Measurements from ENCODE around the gene TSFM.
"Not testable (repeated sequence)": the region's sequence is repeated elsewhere in the genome, so short reads cannot be mapped to it uniquely, and the experiment has no call there.

Gene TSFM

DNA sequence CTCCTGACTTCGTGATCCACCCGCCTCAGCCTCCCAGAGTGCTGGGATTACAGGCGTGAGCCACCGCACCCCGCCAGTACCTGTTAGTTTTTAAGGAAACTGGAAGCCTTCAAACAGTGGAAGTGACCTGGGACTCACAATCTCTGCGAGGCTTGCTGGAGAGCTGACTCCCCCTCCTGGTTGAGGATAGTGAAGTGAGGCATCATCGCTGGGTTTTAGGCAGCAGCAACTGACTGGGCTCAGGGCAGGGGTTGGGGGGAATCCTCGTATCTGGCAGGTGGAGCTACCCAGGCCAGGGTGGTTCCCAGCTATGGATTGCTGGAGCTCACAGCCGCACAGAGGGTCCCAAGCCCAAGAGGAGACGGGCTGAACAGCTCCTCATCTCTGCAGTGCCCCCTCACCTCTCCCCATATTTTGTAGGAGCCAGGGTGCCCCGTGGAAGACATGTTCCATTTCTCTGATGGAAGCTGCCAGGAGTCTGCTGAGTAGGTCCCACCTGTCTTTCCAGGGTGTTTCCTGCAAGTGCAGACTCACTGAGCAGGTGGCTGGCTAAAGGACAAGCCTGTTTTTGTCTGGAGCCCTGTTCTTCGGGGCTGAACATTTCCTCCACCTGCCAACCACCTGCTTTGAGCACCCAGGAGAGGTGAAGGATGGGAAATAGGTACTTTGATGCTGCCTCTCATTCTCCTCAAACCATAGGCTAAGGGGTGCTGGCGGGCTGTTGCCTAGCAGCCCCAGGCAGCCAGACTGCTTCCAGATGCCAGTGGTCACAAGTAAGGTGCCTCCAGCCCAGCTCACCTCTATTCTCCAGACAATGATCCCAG, 32.8 kb downstream of the TSFM start:
- no peak for DNase-seq (ENCODE audit: low read depth)

DNA sequence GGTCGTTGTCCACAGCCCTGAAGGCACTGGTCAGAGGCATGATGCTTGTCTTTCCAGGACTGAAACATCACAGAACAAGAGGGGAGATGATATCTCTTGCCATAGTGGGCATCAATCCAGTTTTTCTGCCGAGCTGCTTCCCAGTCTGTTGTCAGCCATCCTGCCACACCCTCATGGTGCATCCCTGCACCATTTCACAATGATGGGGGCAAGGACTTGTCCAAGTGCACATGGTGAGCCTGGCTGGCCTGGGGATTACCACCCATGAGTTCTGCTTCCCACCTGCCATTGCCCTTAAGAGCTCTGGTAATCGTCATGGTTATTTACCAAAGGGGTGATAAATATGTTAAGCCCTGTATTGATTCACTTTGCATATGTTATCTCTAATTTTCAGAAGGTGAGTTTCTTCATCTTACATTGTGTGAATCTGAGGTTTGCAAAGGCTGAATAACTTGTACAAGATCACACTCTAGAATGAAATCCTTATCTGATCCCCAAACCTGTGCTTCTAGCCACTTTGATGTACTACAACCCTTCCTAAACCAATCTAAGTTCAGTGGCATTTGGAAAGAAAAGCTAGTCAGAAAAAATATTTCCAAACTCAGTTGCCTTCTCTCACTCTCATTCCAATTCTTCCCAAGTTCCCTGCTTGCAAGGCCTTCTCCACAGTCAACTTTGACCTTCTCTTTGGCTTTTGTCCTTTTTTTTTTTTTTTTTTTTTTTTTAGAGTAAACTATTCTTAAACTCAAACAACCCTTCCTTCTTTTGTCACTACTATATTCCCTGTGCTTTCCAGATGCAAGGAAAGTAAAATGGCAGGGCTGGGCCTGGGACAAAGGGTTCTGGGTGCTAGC, 33.6 kb downstream of the TSFM start:
- DNase-seq (ENCODE audit: low read depth): no peak

DNA sequence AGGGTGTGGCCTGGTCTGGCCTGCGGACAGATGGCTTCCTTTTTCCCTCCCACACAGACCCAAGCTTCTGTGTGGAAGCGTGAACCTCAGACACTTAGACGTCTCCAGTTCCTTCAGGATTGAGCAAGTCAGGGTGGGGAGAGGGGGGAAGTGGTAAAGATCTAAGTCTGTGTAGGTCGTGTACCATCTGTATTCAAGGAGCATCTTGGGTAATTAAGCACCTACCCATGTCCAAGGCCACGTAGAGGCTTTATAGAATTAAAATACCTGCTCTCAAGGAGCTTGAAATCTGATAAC, 34.2 kb downstream of the TSFM start:
- no peak for DNase-seq (ENCODE audit: low read depth)

DNA sequence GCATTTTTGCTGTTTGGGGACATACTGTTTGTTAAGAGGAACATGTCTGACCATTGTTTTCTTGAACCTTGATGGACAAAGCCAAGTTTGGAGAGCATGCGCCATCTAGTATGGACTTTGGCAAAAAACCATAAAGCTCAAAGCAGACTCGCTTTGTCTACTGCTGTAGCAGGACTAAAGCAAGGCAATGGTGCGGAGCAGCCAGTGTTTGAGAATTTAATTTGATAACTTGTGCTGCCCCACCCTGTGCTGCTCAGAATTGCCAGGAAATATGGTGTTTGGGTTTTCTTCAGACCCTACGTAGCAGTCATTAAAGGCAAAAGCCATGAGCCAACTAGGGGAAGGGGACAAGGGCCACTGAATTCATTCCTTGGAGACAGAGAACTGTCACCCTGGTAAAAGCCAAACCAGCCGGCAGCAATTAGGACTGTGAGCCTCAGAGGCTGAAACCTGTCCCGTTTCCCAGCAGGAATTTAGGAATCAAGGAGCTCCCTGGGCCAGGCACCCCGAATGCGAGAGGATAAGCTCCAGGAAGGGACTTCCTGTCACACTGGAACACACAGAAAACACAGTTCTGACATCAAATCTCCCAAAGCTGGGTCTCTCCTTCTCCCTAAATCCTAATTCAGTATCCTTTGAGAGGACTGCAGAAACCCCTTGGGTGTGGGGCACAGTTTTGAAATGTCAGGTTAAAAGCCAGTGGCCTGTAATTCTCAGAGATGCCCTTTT, 34.8 kb downstream of the TSFM start:
- DNase-seq (ENCODE audit: low read depth): no peak

DNA sequence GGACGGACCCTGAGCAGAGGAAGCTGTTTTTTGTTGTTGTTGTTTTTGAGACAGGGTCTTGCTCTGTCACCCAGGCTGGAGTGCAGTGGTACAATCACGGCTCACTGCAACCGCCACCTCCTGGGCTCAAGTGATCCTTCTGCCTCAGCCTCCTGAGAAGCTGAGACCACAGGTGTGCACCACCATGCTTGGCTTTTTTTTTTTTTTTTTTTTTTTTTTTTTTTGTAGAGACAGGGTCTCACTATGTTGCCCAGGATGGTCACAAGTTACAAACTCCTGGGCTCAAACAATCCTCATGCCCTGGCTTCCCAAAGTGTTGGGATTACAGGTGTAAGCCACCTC, 35.4 kb downstream of the TSFM start:
- not testable (repeated sequence) for DNase-seq (ENCODE audit: low read depth)

DNA sequence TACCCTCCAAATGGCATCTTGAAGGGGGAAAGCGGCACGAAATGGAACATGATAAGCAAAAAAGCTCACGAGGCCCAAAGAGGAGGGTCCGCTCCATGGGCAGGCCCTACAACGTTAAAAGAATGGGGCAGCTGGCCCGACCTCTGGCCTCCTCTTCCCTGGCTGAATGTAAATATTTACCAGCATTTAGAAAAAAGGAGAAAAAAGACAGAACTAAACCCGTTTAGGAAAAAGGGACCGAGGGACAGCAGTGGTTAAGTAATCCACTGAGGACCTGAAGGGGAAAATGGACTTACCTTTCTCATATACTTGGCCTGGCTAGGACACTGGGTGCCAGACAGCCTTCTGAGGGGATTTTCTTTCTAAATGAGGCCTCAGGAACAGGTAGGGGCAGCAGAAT, 37.5 kb downstream of the TSFM start:
- not testable (repeated sequence) for DNase-seq (ENCODE audit: low read depth)

DNA sequence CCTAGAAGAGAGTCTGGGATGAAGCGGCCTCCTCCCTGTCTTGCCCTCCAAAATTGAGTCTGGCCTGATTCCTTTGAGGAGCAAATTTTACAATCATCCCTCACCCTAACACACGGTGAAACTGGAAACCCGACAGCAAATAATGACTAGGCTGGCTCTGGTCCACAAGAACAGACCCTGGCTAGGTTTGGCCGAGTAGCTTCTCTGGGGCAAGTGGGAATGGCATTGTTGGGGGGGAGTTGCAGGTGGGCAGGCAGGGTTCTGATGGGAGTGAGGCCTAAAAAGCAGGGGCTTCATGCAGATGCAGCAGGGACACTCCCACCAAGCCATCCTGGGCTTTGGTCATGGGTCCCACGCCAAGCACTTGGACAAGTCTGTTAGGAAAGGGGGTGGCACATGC, 38.4 kb downstream of the TSFM start:
- not testable (repeated sequence) for DNase-seq (ENCODE audit: low read depth)

DNA sequence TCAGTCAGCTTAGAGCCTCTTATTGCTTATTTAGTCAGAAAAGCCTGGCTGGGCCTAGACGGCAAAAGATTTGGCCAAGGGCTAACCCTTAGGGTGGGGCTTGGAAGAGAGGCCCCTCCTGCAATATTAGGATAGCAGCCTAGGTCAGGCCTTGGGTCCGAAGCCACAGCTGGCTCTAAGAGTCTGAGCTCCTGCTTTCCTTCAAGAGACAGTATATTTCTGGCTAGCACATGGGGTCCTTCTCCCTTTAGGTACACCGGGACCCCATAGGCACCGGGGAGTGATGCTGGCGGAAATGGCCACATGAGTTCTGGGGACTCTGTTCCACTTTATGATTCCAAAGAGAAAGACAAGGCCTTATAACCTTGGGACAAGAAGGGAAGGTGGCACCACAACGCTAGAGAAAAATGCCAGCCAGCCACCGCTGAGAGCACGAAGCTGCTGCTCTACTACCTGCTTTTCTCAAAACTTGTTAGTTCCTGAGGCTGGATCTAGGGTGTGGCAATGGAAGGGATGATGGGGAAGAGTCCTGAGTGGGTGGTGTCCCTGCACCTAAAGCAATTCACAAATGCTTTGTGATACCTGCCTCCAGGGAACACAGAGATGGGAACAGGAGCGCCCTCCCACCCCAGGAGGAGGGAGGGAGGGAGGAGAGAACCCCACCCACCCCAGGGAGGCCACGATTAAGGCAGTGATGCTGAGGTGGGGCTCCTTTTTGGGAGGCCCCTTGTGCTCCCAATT, 39.1 kb downstream of the TSFM start:
- DNase-seq (ENCODE audit: low read depth): no peak

DNA sequence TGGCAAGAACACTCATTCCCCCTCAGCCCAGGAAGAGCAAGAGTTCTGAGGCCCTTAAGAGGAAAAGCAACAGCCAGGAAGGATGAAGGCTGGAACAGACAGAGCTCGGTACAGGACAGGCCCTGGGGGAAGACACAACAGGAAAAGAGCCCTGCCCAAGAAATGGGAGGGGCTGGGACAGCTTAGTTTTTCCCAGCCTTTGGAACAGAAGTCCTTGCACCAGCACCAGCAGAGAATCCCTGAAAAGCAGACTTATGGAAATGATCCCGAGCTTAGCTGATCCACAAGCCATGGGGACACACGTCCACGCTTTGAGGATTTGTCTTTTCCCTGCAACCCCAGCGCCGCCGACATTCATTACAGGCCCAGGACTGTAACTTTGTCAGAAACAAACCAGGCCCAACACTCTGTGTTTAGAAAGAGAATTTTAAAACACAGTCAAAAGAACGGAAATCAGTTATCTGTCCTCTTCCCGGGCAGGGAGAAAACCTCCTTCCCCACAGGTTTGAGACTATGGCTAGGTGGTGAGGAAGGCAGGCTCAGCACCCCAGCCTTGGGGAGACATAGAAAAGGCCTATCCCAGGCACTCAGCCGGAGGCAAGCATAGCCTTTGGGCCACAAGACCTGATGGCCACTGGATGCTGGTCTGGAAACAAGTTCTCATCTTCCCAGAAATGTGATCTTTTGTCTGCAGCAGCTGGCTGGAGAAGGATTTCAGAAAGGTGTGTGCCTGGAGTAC, 40.0 kb downstream of the TSFM start:
- no peak for DNase-seq (ENCODE audit: low read depth)

DNA sequence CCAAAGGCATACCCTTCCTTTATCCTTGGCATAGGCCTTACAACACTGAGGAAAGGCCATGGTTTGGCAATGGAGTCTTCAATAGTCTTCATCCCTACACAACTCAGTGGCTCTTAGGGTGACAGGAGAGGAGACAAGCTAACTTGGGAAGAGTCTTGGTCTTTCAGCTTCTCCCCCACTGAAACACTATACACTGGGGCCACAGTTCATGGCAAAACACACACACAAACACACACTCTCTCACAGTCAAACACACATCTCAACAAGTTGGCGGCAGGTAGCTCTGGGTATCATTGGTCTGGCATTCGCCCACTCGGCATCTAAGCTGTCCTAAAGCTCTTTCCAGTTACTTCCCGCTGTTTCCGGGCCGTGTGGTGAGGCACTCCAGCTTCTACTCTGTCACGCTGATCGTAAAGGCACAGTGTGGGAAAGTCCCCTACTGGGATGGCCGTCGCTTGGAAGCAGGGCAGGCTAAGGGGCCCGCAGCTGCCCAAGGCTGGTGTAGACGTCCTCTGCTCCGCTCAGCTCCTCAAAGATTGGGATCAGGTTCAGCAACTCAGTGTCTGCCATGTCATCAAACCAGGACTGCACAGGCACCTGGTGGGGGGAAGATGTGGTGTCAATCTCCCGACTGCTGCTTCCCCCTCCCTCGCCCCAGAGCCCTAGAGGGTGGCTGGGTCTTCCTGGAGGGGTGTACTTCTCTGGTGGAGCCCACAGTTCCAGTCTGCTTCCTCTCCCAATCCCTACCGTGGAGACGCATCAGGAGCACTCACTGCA, 40.7 kb downstream of the TSFM start:
- DNase-seq (ENCODE audit: low read depth): no peak

DNA sequence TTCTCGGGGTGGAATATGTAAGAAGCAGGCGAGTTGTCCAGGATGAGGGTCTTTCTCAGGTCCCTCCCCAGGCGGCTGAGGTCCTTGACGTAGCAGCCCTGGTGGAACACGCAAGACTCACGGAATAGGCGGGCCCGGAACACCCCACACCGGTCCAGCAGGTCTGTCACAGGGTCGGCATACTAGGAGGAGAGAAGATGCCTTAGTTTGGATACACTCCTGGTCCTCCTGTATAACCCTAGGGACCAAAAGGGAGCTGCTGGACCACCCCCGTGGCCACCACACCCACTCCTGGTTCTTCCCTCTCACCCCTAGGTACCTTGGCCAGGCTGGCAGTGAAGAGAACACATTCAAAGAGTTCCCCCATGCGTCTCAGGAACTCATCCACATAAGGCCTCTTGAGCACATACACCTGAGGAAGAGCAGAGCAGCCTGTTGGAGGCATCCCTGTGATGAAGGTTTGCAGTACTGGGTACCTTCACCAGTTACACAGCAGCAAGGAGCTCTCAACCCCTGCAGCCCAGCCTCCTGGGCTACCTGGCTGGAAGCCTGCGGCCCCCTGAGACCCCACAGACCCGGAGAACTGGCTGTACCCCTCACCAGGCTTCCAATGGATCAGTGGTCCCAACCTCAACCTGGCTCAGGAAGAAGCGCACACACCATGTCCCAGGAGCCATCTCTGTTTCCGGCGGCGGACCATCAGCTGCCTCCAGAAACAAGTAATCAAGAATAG, 41.5 kb downstream of the TSFM start:
- no peak for DNase-seq (ENCODE audit: low read depth)

DNA sequence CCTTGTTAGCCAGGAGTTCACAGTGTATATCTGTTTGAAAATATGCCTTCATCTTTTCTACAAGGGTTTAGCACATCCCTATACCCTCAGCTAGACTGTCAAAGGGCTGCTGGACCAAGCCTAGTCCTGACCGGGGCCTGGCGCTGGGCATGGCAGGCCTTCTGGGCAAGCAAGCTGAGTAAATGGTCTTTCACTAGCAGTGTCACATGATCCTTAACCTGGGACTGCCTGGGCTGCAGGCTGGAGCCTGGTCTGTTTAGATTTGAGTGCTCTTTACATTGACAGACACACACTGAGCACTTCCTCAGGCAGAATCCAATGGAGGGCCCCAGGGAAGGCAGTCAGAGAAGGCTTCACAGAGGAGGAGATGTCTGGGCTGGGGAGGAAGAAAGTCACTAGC, 42.9 kb downstream of the TSFM start:
- DNase-seq (ENCODE audit: low read depth): no peak

DNA sequence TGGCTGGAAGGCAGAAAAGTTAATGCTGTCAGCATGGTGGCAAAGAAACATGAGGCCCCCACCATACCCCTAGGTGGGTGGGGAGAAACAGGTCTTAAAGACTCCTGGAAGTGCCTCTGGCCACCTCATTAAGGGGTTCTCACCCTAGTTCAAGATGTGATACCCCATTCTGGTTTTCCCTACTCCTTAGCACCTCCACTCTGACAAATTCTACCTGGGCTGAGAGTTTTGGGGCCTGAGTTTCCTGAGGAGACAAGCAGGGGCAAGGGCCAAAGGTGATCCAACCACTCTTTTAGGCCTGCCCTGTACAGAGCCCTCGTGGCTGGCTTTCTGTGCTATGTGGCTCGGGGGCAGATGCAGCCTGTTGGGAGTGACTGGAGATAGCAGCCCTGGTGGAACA, 43.8 kb downstream of the TSFM start:
- DNase-seq (ENCODE audit: low read depth): no peak

DNA sequence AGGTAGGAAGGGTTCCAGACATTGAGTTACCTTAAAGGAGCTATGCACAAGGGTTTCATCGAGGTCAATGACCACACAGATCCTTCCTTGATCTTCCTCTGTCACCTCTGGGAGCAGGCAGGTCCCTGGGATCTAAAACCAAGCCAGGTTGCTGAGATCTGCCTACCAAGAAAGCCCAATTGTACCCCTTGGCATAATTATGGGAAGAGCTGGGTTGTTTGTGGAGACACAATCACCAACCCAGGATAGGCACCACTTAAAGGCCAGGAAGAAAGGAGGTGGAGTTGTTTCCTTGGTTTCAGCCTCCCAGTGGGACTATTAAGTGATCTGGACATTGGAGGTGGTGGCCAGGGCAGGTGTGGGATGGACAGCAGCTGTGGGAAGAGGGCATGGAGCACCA, 44.4 kb downstream of the TSFM start:
- DNase-seq (ENCODE audit: low read depth): no peak

DNA sequence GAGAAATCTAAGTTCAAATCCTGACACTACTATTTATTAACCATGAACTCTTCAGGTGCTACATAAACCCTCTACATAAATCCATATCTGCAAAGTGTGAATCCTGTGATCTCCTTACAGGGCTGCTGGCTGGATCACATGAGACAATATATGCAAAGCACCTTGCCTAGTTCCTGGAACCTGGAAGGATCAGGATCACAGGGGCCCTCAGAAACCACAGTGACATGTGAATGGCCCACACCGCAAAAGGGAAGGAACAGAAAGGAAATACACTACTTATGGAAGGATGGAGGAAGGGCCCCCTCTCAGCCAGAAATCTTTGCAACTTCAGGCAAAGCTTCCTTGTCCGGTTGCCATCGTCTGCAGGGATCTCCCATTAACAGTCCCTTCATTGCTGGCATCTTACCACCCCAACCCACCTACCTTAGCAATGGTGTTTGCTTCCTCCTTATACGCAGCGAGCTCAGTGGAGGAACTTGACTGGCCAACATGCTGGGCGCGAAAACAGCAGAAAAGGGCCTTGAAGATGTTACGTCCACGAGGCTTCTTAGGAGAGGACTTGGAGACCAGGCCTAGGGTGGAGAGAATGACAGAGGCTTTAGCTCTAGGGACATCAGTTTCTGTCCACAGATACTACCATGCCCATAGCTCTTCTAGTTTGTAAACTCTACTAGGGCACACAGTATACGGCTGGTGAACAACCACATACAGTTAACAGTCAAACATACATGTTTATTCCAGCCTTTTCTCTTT, 46.6 kb downstream of the TSFM start:
- no peak for DNase-seq (ENCODE audit: low read depth)

DNA sequence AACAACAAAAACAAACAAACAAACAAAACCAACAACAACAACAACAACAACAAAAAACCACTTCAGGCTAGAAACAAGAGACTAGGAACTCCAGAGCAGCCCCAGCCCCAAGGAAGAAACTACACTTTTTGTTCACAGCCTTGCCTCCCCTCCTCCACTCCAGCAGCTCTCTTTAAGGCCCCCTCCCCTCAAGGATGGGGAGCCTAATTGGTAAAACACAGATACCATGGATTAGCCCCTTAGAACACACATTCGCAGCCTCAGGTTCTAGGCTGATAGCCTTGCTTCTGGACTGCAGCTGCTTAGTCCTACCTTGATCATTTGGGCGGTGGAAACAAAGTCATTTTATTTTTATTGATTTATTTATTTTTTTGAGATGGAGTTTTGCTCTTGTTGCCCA, 47.8 kb downstream of the TSFM start:
- no peak for DNase-seq (ENCODE audit: low read depth)

DNA sequence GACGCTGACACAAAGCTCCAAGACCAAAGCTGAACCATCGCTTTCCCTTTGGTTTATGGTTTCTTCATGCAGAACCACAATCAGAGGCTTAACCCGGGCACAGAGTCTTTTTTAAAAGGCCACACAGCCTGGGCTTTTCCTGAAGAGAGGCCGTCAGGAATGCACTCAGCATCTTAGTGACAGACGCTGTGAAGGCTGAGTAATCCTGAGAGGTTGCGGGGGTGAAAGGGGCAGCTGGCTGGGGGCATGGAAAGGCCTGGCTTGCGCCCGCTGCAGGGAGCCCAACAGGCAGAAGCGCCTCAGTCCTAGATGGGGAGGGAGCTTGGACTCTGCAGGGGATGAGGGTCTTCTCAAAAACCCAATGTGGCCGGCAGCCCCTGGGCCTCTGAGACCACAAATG, 50.4 kb downstream of the TSFM start:
- no peak for DNase-seq (ENCODE audit: low read depth)

DNA sequence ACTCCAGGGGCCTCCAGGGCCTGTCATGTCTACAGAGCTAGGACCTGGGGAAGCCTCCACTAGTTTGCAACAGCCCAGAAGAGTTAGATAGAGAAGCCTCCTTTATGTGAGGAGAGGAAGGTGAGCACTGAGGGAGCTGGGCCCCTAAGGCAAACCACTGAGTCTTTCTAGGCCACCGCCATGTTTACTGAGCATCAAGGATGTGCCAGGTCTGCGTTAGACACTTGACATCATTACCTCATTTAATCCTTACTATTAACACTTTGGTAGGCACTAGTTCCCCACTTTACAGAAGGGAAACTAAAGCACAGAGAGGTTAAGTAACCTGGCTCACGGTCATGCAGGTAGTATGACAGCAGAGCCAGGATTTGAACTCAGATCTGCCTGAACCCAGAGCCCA, 51.1 kb downstream of the TSFM start:
- no peak for DNase-seq (ENCODE audit: low read depth)

DNA sequence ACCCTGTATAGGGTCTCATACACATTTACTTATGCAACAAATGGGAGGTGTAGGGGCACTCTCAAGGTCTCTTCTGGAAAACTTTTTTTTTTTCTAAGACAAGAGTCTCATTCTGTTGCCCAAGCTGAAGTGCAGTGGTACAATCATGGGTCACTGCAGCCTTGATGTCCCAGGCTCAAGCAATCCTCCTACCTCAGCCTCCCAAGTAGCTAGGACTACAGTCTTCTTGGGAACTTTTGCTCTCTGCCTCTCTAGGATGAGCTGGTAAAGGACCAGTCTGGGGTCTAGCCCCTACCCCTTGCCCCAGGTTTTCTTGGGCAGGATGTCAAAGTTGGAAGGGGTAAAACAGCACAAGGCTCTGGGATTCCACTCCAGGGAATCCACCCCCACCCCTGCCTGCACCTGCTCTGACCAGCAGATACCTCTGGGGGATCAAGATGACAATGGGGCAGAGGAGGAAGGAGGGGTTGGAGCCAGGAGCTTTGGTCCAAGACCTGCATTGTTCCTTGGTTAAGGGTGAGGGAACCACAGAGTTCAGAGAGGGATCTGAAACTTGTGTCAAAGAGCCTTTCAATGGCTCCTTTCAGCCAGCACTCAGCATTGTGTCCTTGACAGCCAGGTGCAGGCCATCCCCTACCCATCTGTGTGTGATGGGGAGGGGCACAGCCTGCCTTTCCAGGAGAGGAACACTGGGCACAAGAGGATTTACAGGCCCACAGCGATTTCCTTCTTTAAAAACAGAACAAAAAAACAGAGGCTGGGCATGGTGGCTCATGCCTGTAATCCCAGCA, 51.7 kb downstream of the TSFM start:
- no peak for DNase-seq (ENCODE audit: low read depth)
